HEK293 (cell line): ENCODE results near the gene RABAC1.

Source experiments
- BCL11A ChIP-seq: fragments of 450-650 bp; formaldehyde crosslinking; IDR thresholded peaks from 2 replicates; pipeline ENCODE4 v1.5.1; 2016; ENCODE audit warnings: low read depth, missing biosample characterization, missing genetic modification characterization
- BCL11B ChIP-seq: fragments of 450-650 bp; formaldehyde crosslinking; IDR thresholded peaks from 2 replicates; pipeline ENCODE4 v1.5.1; 2016; ENCODE audit warnings: low read depth, missing biosample characterization, missing genetic modification characterization
- KLF16 ChIP-seq: fragments of 450-650 bp; formaldehyde crosslinking; IDR thresholded peaks from 2 replicates; pipeline ENCODE4 v1.5.1; 2017; ENCODE audit warnings: missing biosample characterization, missing genetic modification characterization
- KLF8 ChIP-seq: fragments of 450-650 bp; formaldehyde crosslinking; IDR thresholded peaks from 2 replicates; pipeline ENCODE4 v1.5.1; 2016; ENCODE audit warnings: missing biosample characterization, missing genetic modification characterization
- MEIS1 ChIP-seq: sonication (generic); formaldehyde crosslinking; IDR thresholded peaks from 2 replicates; pipeline ENCODE4 v1.8.1; 2022; ENCODE audit warnings: missing genetic modification reagents, mild to moderate bottlenecking, borderline replicate concordance
- MYNN ChIP-seq: fragments of 450-650 bp; formaldehyde crosslinking; IDR thresholded peaks from 2 replicates; pipeline ENCODE4 v1.5.1; 2016; ENCODE audit warnings: missing biosample characterization, missing genetic modification characterization, borderline replicate concordance
- MZF1 ChIP-seq: fragments of 450-650 bp; formaldehyde crosslinking; IDR thresholded peaks from 2 replicates; pipeline ENCODE4 v1.5.1; 2017; ENCODE audit warnings: missing biosample characterization, missing genetic modification characterization, borderline replicate concordance
- OSR2 ChIP-seq: fragments of 450-650 bp; formaldehyde crosslinking; IDR thresholded peaks from 2 replicates; pipeline ENCODE4 v1.5.1; 2016; ENCODE audit warnings: missing biosample characterization, missing genetic modification characterization
- SCRT2 ChIP-seq: fragments of 450-650 bp; formaldehyde crosslinking; IDR thresholded peaks from 2 replicates; pipeline ENCODE4 v1.5.1; 2016; ENCODE audit warnings: missing biosample characterization, missing genetic modification characterization
- TRIM28 ChIP-seq: IDR thresholded peaks from 2 replicates; pipeline ENCODE4 v1.6.1; 2011; ENCODE audit warnings: low read length, control low read depth, borderline replicate concordance
- ZBTB11 ChIP-seq: fragments of 450-650 bp; formaldehyde crosslinking; conservative IDR thresholded peaks from 2 replicates; pipeline ENCODE4 v1.5.1; 2016; ENCODE audit warnings: low read depth, missing biosample characterization, missing genetic modification characterization
- ZBTB7A ChIP-seq: fragments of 450-650 bp; formaldehyde crosslinking; IDR thresholded peaks from 2 replicates; pipeline ENCODE4 v1.5.1; 2016; ENCODE audit warnings: low read depth, missing biosample characterization, missing genetic modification characterization
- ZEB2 ChIP-seq: fragments of 450-650 bp; formaldehyde crosslinking; IDR thresholded peaks from 2 replicates; pipeline ENCODE4 v1.5.1; 2016; ENCODE audit warnings: missing biosample characterization, missing genetic modification characterization
- ZFP3 ChIP-seq: fragments of 450-650 bp; formaldehyde crosslinking; IDR thresholded peaks from 2 replicates; pipeline ENCODE4 v1.5.1; 2016; ENCODE audit warnings: low read depth, missing biosample characterization, missing genetic modification characterization
- ZFP41 ChIP-seq: fragments of 450-650 bp; formaldehyde crosslinking; IDR thresholded peaks from 2 replicates; pipeline ENCODE4 v1.5.1; 2016; ENCODE audit warnings: missing biosample characterization, missing genetic modification characterization, borderline replicate concordance
- ZNF121 ChIP-seq: fragments of 450-650 bp; formaldehyde crosslinking; IDR thresholded peaks from 2 replicates; pipeline ENCODE4 v1.5.1; 2016; ENCODE audit warnings: missing biosample characterization, missing genetic modification characterization
- ZNF140 ChIP-seq: fragments of 450-650 bp; formaldehyde crosslinking; IDR thresholded peaks from 2 replicates; pipeline ENCODE4 v1.5.1; 2016; ENCODE audit warnings: missing biosample characterization, missing genetic modification characterization
- ZNF155 ChIP-seq: fragments of 450-650 bp; formaldehyde crosslinking; IDR thresholded peaks from 2 replicates; pipeline ENCODE4 v1.5.1; 2016; ENCODE audit warnings: missing biosample characterization, missing genetic modification characterization
- ZNF174 ChIP-seq: fragments of 450-650 bp; formaldehyde crosslinking; IDR thresholded peaks from 2 replicates; pipeline ENCODE4 v1.5.0; 2017; ENCODE audit warnings: missing biosample characterization, mild to moderate bottlenecking, missing genetic modification characterization
- ZNF214 ChIP-seq: fragments of 450-650 bp; formaldehyde crosslinking; IDR thresholded peaks from 2 replicates; pipeline ENCODE4 v1.5.1; 2017; ENCODE audit warnings: missing biosample characterization, mild to moderate bottlenecking, missing genetic modification characterization, borderline replicate concordance
- ZNF335 ChIP-seq: fragments of 450-650 bp; formaldehyde crosslinking; conservative IDR thresholded peaks from 2 replicates; pipeline ENCODE4 v1.5.1; 2016; ENCODE audit warnings: missing biosample characterization, missing genetic modification characterization
- ZNF394 ChIP-seq: fragments of 450-650 bp; formaldehyde crosslinking; IDR thresholded peaks from 2 replicates; pipeline ENCODE4 v1.5.1; 2016; ENCODE audit warnings: missing biosample characterization, missing genetic modification characterization, mild to moderate bottlenecking, moderate library complexity, borderline replicate concordance
- ZNF488 ChIP-seq: fragments of 450-650 bp; formaldehyde crosslinking; IDR thresholded peaks from 2 replicates; pipeline ENCODE4 v1.5.1; 2016; ENCODE audit warnings: missing biosample characterization, missing genetic modification characterization
- ZNF548 ChIP-seq: fragments of 450-650 bp; formaldehyde crosslinking; IDR thresholded peaks from 2 replicates; pipeline ENCODE4 v1.5.1; 2016; ENCODE audit warnings: missing biosample characterization, missing genetic modification characterization
- ZNF585B ChIP-seq: fragments of 450-650 bp; formaldehyde crosslinking; IDR thresholded peaks from 2 replicates; pipeline ENCODE4 v1.5.1; 2016; ENCODE audit warnings: missing biosample characterization, missing genetic modification characterization
- ZNF596 ChIP-seq: fragments of 450-650 bp; IDR thresholded peaks from 2 replicates; pipeline ENCODE4 v1.5.0; 2018; ENCODE audit warnings: missing biosample characterization, mild to moderate bottlenecking, missing genetic modification characterization, moderate library complexity
- ZNF626 ChIP-seq: fragments of 450-650 bp; sonication (Bioruptor Pico); formaldehyde crosslinking; IDR thresholded peaks from 2 replicates; pipeline ENCODE4 v1.5.1; 2018; ENCODE audit warnings: missing biosample characterization, missing genetic modification characterization, inconsistent platforms
- ZNF639 ChIP-seq: fragments of 450-650 bp; formaldehyde crosslinking; IDR thresholded peaks from 2 replicates; pipeline ENCODE4 v1.5.1; 2016; ENCODE audit warnings: missing biosample characterization, missing genetic modification characterization
- ZNF664 ChIP-seq: fragments of 450-650 bp; formaldehyde crosslinking; IDR thresholded peaks from 2 replicates; pipeline ENCODE4 v1.5.1; 2016; ENCODE audit warnings: missing biosample characterization, missing genetic modification characterization
- ZNF701 ChIP-seq: fragments of 450-650 bp; formaldehyde crosslinking; IDR thresholded peaks from 2 replicates; pipeline ENCODE4 v1.5.1; 2016; ENCODE audit warnings: missing biosample characterization, missing genetic modification characterization
- ZNF791 ChIP-seq: fragments of 450-650 bp; formaldehyde crosslinking; IDR thresholded peaks from 2 replicates; pipeline ENCODE4 v1.5.1; 2016; ENCODE audit warnings: missing biosample characterization, missing genetic modification characterization
- ZNF792 ChIP-seq: fragments of 450-650 bp; formaldehyde crosslinking; IDR thresholded peaks from 2 replicates; pipeline ENCODE4 v1.5.1; 2016; ENCODE audit warnings: missing biosample characterization, missing genetic modification characterization
- ZSCAN16 ChIP-seq: fragments of 450-650 bp; formaldehyde crosslinking; IDR thresholded peaks from 2 replicates; pipeline ENCODE4 v1.5.1; 2016; ENCODE audit warnings: missing biosample characterization, missing genetic modification characterization
- TF ChIP-seq, protein P1 (sequence below): fragments of 450-650 bp; formaldehyde crosslinking; optimal IDR thresholded peaks from 2 replicates; pipeline ENCODE3; 2016; ENCODE audit warnings: missing biosample characterization, mild to moderate bottlenecking, missing genetic modification characterization

Gene RABAC1

DNA sequence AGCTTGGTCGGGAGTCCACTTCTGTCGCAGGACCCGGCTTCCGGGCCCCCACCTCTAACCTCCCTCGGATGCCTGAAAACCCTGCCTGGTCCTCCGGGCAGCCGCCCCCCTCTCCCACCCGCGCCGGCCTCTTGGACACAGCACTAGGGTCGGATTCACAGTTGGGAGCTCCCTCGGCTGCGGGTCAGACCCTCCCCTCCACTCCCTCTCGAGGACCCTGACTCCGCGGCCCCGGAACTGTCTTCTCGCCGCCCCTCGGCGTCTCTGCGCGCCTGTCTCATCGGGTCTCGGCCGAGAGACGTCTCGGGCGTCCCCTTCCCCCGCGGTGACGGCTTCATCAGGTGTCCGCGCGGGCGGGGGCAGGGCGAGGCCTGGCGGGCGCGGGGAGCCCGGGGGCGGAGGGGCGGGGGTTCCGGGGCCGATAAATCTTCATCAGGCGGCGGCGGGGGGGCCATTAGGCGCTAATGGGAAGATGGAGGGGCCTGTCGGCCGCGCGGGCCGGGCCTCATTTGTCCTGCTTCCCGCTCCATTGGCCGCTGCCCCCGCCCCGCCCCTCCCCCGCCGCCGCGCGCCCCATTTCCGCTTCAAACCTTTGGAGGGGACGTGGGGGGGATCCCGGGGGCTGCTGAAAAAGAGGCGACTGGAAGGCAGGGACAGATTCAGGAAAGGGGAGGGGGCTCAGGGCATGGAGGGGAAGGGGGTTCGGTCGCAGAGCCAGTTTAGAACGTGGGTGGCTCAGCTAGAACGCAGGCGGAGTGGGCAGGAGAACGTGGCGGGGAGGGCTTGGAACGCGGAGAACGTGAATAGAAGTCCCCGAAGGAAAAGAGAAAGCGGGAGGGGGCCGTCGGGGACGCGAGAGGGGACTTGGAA lies 19.0 kb downstream of the RABAC1 start (continued):
- peak; percentile 89 for TF ChIP-seq MYNN
- 0 out of 2 replicates have a peak, but pooled peaks have one; percentile 75 for TF ChIP-seq BCL11A (tag by site-specific recombination)
- TF ChIP-seq ZNF335 (tag by site-specific recombination) = peak; percentile 93
- peak; percentile 45; the same call in 1 of the 2 replicates for TF ChIP-seq MZF1 (tag by site-specific recombination)
- 0 out of 2 replicates have a peak, but pooled peaks have one; percentile 38 for TF ChIP-seq ZNF792
- TF ChIP-seq ZNF121 (tag by site-specific recombination) = no peak
- TF ChIP-seq ZNF155 (tag by site-specific recombination) = no peak
- peak; percentile 21; the same call in 1 of the 2 replicates for TF ChIP-seq ZEB2 (tag by site-specific recombination)
- TF ChIP-seq ZNF596 (tag by site-specific recombination) = no peak
- TF ChIP-seq, protein P1, sequence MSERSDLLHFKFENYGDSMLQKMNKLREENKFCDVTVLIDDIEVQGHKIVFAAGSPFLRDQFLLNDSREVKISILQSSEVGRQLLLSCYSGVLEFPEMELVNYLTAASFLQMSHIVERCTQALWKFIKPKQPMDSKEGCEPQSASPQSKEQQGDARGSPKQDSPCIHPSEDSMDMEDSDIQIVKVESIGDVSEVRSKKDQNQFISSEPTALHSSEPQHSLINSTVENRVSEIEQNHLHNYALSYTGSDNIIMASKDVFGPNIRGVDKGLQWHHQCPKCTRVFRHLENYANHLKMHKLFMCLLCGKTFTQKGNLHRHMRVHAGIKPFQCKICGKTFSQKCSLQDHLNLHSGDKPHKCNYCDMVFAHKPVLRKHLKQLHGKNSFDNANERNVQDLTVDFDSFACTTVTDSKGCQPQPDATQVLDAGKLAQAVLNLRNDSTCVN (tag by site-specific recombination) = peak; percentile 74
- TF ChIP-seq ZBTB11 = 0 out of 2 replicates have a peak, but pooled peaks have one; percentile 14
- TF ChIP-seq BCL11B (tag by site-specific recombination) = peak; percentile 84; the same call in 1 of the 2 replicates
- no peak for TF ChIP-seq ZFP41 (tag by site-specific recombination)
- TF ChIP-seq ZNF140 (tag by site-specific recombination) = no peak
- TF ChIP-seq ZNF701 (tag by site-specific recombination) = no peak
- peak; percentile 77 for TF ChIP-seq KLF8 (tag by site-specific recombination)
- no peak for TF ChIP-seq MEIS1 (CRISPR knock-in tag)
- no peak for TF ChIP-seq ZNF664 (tag by site-specific recombination)
- TF ChIP-seq ZNF488 (tag by site-specific recombination) = no peak
- peak; percentile 94 for TF ChIP-seq SCRT2 (tag by site-specific recombination)
- TF ChIP-seq ZFP3 (tag by site-specific recombination) = no peak
- TF ChIP-seq ZNF626 (tag by site-specific recombination) = no peak
- no peak for TF ChIP-seq ZNF548 (tag by site-specific recombination)
- no peak for TF ChIP-seq ZNF585B (tag by site-specific recombination)
- TF ChIP-seq ZSCAN16 (tag by site-specific recombination) = no peak
- no peak for TF ChIP-seq ZNF214
- peak; percentile 42; the same call in 1 of the 2 replicates for TF ChIP-seq KLF16
- TF ChIP-seq ZNF394 = no peak
- TF ChIP-seq ZNF174 (tag by site-specific recombination) = no peak
- no peak for TF ChIP-seq TRIM28
- TF ChIP-seq OSR2 = no peak
- peak; percentile 50; the same call in 1 of the 2 replicates for TF ChIP-seq ZBTB7A (tag by site-specific recombination)
- TF ChIP-seq ZNF639 (tag by site-specific recombination) = no peak
- no peak for TF ChIP-seq ZNF791 (tag by site-specific recombination)
